Peyer's patch (tissue), 4 donors: ENCODE data around the gene COPZ1. TPM values are rescaled to one million over a fixed set of nuclear protein-coding genes. Genes with fewer than 3 reads are reported as not detected.

Source experiments
- DNase-seq, 3 donors: peaks; one replicate each; pipeline ENCODE4 v3.0.0-alpha.2; 2017 to 2019
- H3K27ac ChIP-seq, 4 donors: fragments of 200-600 bp; sonication (generic); one replicate each; pipeline ENCODE4 v1.5.1; 2016 to 2019
- H3K27me3 ChIP-seq, 2 donors: fragments of 200-600 bp; sonication (generic); one replicate each; pipeline ENCODE4 v1.5.1; 2019
- H3K36me3 ChIP-seq, 3 donors: fragments of 200-600 bp; sonication (generic); one replicate each; pipeline ENCODE4 v1.5.1; 2016 to 2019
- H3K4me1 ChIP-seq, 4 donors: fragments of 200-600 bp; sonication (generic); one replicate each; pipeline ENCODE4 v1.5.1; 2016 to 2019
- H3K4me3 ChIP-seq, 4 donors: fragments of 200-600 bp; sonication (generic); 1 replicate in 3 of 4; 2 replicates in 1 of 4; pipeline ENCODE4 v1.5.1; 2016 to 2019; ENCODE audit warnings: mild to moderate bottlenecking in 1 of 4
- H3K9me3 ChIP-seq, 4 donors: fragments of 200-600 bp; sonication (generic); one replicate each; pipeline ENCODE4 v1.5.1; 2016 to 2019; ENCODE audit warnings: mild to moderate bottlenecking in 1 of 4
- CTCF ChIP-seq, 6 experiments: fragments of 450-650 bp in 4 of 6; fragments of 200-600 bp in 2 of 6; sonication (generic) in 1 of 6; IDR thresholded peaks; one replicate each; pipeline ENCODE4 v1.5.1; 2017 to 2019; ENCODE audit warnings: antibody characterized with exemption in 6 of 6, mild to moderate bottlenecking in 3 of 6, moderate library complexity in 1 of 6
- POLR2A ChIP-seq, 2 donors: fragments of 450-650 bp; IDR thresholded peaks; one replicate each; pipeline ENCODE4 v1.5.1; 2017; ENCODE audit warnings: antibody characterized with exemption in 2 of 2, mild to moderate bottlenecking in 2 of 2, moderate library complexity in 2 of 2
- total RNA-seq, 4 donors: library from RNA; depleted of rRNA; stranded (reverse); fragments of >200 nt; gene quantifications; one replicate each; pipeline ENCODE4 v1.1.0, GENCODE V29; 2016

Gene COPZ1
- total RNA-seq, 4 donors from 2014 or later, result 42.4 to 66.9 (median 54.2) TPM

GRCh38 chr12:54349036-54349435 lies 24.1 kb downstream of the COPZ1 start:
- no peak overlapping the region for H3K4me3 ChIP-seq
- no peak for DNase-seq
- H3K4me1 ChIP-seq, result no peaks in the 10 kb centered on the region
- H3K36me3 ChIP-seq, result peaks cover 0 to 75% (median 0%) of the 10 kb centered on the region in 3 donors
- no peak overlapping the region for H3K27ac ChIP-seq
- no peaks in the 10 kb centered on the region for H3K27me3 ChIP-seq
- H3K9me3 ChIP-seq, result no peaks in the 10 kb centered on the region
- TF ChIP-seq POLR2A (IDR thresholded peaks at IDR 0.05) (no peak), CTCF (IDR thresholded peaks at IDR 0.05) (no peak)

GRCh38 chr12:54349679-54350078 lies 24.7 kb downstream of the COPZ1 start:
- Histone ChIP-seq H3K27me3 (no peaks in the 10 kb centered on the region), H3K4me3 (no peak overlapping the region), H3K36me3 (peaks cover 0 to 69% (median 0%) of the 10 kb centered on the region in 3 donors), H3K4me1 (no peaks in the 10 kb centered on the region), H3K9me3 (no peaks in the 10 kb centered on the region), H3K27ac (no peak overlapping the region)
- no peak for DNase-seq
- TF ChIP-seq POLR2A (IDR thresholded peaks at IDR 0.05) (no peak), CTCF (IDR thresholded peaks at IDR 0.05) (no peak)

- H3K4me1 ChIP-seq, result no peaks in the 10 kb centered on the region
- no peak overlapping the region for H3K27ac ChIP-seq
- H3K4me3 ChIP-seq, result no peak overlapping the region
- H3K9me3 ChIP-seq, result no peaks in the 10 kb centered on the region
- no peaks in the 10 kb centered on the region for H3K27me3 ChIP-seq
- DNase-seq, result no peak
- TF ChIP-seq POLR2A (IDR thresholded peaks at IDR 0.05), result no peak
- TF ChIP-seq CTCF (IDR thresholded peaks at IDR 0.05), result no peak
- peaks cover 0 to 58% (median 0%) of the 10 kb centered on the region in 3 donors for H3K36me3 ChIP-seq
These were observed 25.8 kb downstream of the COPZ1 start for GRCh38 chr12:54350743-54351142.

GRCh38 chr12:54351341-54351740 lies 26.4 kb downstream of the COPZ1 start:
- Histone ChIP-seq H3K27ac (no peak overlapping the region), H3K4me3 (no peak overlapping the region), H3K36me3 (peaks cover 0 to 53% (median 0%) of the 10 kb centered on the region in 3 donors), H3K27me3 (no peaks in the 10 kb centered on the region), H3K4me1 (no peaks in the 10 kb centered on the region), H3K9me3 (no peaks in the 10 kb centered on the region)
- DNase-seq, result no peak
- TF ChIP-seq POLR2A (IDR thresholded peaks at IDR 0.05), result no peak
- TF ChIP-seq CTCF (IDR thresholded peaks at IDR 0.05), result no peak

- H3K27ac ChIP-seq, result peak overlapping the region in 2 of 4 donors; percentile 38 to 57
- no peak overlapping the region for H3K4me3 ChIP-seq
- DNase-seq, result no peak
- H3K36me3 ChIP-seq, result peaks cover 0 to 46% (median 0%) of the 10 kb centered on the region in 3 donors
- no peaks in the 10 kb centered on the region for H3K9me3 ChIP-seq
- no peaks in the 10 kb centered on the region for H3K4me1 ChIP-seq
- H3K27me3 ChIP-seq, result no peaks in the 10 kb centered on the region
- TF ChIP-seq CTCF (IDR thresholded peaks at IDR 0.05), result no peak
- TF ChIP-seq POLR2A (IDR thresholded peaks at IDR 0.05), result no peak
These were observed 27.1 kb downstream of the COPZ1 start for GRCh38 chr12:54352022-54352531.
